ENCODE results near the gene SUV39H2.
"Not testable (repeated sequence)": the region's sequence is repeated elsewhere in the genome, so short reads cannot be mapped to it uniquely, and the experiment has no call there.

Gene SUV39H2

DNA sequence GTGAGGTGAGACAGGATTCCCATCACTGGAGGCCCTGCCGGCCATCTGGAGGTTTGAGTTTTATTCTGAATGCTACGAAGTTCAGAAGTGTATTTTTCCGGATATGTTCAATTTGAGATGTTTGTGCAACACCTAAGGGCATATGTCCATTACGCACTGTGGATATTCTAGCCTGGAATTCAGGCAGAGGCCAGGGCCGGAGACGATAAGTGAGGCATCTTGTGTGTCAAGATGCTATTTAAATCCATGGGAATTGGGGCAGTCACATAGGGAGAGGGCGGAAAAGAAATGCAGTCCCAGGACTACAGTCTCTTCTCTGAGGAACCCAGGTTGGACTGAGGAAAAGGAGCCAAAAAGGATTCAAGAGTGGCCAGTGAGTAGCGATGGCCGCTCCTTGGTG, 1.9 kb upstream of the SUV39H2 start:
- no peak for DNase-seq

DNA sequence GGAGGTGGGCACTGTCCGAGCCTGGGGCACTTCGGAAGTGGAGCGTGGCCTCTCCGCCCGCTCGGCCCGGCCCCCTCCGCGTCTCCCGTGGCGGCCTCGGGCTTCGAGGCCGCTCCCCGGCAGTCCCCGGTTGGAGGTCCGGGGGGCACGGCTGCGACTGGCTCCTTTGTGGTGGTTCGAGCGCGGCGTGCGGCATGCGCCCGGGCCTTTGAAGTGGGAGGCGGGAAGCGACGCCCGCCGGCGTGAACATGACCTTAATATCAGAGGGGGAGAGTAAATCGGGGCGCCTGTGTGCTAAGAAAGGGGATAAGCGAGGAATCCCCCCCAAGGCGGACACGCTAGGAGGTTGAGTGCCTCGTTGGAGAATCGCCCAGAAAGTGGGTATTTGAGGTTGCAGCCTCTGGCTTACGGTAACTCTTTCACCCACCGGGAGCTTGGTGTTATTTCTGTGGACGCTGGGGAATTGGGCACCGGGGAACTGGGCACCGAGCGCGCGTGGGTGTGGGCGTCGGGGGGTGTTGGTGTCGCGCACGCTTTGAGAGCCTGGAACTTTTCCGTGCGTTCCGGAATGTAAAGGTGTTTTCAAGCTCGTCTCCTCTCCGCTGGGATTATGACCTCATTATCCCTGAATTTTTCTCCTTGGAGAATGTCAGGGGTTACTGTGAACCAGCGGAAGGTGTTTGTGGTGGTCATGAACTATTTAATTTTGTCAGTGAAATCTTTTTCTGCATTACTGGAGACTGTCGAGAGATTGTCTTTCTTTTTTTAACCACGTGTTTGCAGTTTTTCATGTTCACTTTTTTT, 660 bp downstream of the SUV39H2 start:
- no peak for DNase-seq

DNA sequence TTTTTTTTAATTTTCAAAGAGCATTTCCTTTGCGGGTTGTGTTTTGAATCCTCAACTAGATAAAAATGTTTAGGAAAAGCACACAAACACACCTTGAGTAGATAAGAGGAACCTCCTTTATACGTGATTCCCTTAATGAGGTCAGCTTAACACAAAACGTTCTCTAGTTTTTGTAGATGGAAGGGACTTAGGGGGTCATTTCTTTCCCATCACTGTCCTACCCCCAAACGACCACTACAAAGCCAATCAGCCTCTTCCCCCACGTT, 1.2 kb downstream of the SUV39H2 start:
- no peak for DNase-seq

DNA sequence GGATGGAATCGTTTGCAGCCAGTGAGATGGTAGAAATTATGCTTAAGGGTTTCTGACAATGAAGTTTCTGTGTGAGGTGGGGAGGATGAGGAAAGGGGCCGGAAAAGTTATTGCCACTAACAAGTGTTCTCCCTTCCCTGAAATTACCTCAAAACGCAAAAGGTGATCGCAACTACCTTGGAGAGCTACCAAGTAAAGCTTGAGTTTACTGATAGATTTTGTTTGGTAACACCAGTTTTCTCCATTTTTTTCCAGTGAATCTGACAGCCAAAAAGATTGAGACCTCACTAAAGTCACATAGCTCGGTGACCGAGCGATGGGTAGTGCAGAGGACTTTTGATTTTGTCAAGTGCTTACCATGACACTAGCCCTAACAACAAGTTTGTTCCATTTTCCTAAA, 1.6 kb downstream of the SUV39H2 start:
- no peak for DNase-seq

DNA sequence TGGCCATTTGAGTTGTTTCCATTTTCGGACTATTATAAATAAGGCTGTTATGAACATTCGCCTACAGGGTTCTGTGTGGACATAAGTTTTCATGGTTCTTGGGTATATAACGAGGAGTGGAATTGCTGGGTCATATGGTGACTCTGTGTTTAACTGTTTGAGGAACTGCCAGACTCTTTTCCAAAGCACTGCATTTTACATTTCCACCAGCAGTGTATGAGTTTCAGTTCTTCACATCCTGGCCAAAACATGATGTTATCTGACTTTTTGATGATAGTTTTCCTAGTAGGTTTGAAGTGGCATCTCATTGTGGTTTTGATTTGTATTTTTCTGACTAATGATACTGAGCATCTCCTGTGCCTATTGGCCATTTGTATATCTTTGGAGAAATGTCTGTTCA, 5.4 kb downstream of the SUV39H2 start:
- no peak for DNase-seq

DNA sequence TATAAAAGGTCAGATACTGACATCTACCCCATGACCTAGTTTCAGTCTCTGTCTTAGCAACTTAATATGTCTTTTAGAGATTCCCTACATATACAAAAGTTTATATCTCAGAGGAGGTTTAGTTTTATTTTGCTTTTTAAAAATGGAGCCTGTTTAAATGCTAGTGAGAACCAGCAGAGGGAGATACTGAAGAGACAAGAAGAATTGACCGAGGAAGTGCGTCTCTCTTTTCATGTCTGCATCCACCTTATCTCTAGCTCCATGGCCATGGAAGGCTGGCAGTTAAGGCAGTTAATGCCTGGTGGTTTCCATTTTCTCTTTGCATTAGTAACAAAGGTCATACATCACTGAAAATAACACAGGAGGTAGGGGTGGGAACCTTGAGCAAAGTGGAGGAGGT, 10.7 kb downstream of the SUV39H2 start:
- DNase-seq = no peak

DNA sequence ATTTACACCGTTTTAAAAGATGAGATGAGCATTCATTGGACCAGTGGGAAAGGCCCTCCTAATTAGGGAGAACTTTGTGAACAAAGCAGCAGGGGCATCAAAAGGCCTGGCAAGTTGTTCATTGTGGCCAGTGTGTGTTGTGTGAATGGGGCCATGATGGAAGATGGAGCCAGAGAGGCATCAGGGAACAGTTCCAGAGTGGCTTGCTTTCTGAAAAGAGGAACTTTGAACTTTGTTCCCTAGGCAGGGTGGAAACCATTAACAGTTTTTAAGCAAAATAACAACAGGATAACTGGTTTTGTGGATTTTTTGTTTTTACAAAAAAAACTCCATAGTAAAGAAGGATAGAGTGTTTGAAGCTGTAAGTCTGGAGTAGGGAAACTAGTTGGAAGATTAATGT, 12.5 kb downstream of the SUV39H2 start:
- no peak for DNase-seq

DNA sequence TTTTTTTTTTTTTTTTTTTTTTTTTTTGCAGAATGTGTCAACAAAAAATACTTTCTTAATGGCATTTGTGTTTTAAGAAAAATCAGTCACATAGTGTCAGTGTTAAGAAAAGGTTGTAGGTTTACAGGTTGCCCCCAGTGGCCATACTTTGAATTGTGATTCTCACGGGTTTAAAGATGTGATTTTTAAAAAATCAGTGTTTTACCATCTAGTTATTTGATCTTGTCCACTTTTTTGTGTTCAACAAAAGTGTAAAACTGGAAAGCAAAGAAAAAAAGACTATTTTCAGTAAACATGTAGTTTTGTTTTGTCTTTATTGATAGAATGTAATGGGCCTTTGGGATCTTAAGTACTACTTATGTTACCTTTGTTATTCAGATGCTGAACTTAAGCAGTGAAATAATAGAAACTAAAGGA, 25.7 kb downstream of the SUV39H2 start:
- DNase-seq = no peak

DNA sequence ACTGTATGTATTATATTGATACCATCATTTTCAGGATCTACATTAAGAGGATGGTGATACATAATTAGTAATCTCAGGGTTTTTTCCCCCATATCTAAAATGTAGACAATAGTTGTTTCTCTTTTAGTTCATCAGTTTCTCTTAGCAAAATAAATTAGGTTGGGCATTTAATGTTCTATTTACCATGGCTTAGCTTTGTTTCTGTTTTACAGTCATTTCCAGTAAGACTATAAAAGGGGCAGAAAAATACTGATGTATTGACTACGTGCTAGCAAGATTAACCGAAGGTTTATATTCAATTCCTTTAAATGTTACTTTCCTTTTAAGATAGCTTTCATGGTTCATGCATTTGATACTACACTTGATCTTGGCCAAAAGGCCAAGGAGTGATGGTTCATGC, 26.2 kb downstream of the SUV39H2 start:
- DNase-seq = no peak

DNA sequence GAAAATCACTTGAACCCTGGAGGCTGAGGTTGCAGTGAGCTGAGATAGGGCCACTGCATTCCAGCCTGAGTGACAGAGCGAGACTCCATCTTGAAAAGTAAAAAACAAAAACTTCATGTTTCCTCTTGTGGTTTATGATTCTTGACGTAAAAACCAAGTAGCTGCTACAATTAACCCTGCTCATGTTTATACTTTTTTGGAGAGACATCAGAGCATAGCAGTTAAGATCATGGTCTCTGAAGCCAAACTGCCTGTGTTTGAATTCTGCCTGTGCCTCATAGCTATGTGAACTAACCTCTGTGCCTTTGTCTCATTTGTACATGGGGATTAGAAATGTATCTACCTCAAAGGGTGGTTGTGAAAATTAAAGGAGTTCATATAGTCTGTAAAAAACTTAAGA, 27.2 kb downstream of the SUV39H2 start:
- no peak for DNase-seq

DNA sequence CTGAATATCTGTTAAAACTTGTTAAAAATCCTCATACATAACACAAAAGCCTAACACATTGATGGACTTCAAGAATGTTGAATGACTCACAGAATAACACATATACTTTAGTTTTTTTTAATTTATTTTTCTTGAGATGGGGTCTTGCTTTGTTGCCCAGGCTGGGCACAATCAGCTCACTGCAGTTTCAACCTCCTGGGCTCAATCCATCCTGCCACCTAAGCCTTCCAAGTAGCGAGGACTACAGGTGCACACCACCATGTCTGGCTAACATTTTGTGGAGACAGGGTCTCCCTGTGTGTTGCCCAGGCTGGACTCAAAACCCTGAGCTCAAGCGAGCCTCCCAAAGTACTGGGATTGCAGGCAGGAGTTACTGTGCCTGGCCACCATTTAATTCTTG, 28.1 kb downstream of the SUV39H2 start:
- DNase-seq = no peak

DNA sequence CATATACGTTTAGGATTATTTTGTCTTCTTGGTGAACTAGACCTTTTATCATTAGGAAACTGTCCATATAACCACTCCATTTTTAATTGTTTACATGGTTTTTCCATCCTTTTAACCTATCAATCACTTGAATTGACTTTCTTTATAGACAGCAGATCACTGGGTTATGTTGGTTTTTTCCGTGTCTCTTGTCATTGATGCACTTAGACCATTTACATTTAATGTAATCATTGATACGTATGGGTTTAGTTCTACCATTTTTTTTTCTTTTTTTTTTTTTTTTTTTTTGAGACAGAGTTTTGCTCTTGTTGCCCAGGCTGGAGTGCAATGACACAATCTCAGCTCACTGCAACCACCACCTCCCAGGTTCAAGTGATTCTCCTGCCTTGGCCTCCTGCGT, 28.9 kb downstream of the SUV39H2 start:
- DNase-seq = not testable (repeated sequence)

DNA sequence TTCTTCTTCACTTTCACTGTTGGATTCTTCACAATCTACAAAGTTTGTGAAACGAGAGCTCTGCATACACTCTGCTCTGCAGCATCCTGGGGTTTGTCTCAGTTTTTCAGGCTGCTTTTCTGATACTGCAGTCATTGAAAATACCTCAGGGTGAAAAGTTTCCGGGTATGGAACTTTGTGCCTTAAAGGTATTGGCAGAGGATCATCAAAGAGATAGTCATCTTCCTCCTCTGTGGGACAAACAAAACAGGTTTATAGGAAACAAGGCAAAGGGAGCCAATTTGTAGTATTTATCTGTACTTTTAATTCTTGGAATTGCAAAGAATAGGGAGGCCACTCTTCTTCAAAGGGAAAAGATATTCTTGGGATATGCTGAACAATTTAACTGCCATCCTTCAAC, 30.4 kb downstream of the SUV39H2 start:
- no peak for DNase-seq

DNA sequence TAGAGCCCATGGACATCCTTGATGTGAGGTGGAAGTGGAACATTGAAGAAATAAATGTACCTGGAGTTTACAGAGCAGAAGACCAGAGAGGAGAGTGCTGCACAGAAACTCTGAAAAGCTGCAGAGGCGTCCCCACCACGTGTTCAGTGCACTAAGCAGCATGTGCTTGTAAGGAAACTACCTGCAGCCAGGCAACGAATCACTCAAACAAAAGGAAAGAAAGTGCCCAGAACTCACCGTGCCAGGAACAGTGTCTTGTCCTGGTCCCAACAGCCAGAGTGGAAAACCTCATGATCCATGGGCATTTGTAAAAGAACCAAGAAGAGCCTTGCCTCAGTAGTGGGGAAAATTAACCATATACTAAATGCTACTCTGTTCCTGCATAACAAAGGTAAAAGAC, 32.3 kb downstream of the SUV39H2 start:
- no peak for DNase-seq

DNA sequence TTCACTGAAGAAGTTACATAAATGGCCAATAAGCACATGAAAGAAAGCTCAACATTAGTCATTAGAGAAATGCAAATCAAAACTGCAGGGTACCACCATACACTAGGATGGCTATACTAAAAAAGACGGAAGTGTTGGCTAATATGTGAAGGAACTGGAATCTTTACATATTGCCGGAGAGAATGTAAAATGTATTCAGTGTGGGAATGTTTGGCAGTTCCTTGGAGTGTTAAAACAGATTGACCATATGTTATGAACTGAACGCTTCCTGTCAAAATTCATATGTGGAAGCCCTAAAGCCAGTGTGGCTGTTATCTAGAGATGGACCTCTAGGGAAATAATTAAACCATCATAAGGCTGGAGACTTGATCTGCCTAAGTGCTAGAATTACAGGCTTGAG, 33.1 kb downstream of the SUV39H2 start:
- no peak for DNase-seq

DNA sequence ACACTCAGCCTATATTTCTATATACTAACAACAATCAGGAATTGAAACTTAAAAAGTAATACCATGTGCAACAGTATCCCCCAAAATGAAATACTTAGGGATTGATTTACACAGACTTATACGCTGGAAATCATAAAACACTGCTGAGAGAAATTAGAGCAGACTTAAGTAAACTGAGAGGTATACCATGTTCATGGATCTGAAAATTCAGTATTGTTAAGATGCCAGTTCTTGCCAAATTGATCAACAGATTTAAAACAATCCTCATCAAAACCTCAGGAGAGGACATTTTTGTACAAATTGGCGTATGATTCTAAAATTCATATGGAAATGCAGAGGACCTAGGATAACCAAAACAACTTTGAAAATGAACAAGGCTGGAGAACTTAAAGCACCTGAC, 37.9 kb downstream of the SUV39H2 start:
- no peak for DNase-seq

DNA sequence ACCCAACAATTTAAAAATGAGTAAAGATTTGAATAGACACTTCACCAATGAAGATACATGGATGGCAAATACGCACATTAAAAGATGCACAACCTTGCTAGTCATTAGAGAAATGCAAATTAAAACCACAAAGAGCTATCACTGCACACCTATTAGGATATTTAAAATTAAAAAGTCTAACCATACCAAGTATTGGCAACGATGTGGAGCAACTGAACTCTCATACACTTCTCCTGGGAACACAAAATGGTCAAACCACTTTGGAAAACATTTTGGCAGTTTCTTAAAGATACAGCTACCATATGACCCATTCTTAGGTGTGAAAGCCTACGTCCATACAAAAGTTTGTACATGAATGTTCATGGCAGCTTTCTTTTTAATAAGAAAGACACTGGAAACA, 39.2 kb downstream of the SUV39H2 start:
- no peak for DNase-seq

DNA sequence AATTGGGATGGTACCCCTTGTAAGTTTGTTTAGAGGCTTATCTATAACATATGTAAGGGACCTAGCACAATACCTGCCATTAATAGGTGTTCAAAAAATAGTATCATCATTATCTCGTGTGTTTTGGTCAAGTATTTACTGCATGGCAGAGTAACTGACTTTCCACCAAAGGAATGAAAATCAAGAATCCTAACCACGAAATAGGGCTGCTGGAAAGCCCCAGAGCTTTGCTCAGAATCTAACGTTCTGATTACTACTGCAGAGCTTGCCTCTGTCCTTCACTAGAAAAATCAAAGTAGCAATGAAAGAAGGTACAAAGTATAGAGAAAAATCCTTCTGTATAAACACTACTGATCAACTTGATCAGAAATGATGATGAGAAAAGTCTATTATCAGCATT, 40.3 kb downstream of the SUV39H2 start:
- no peak for DNase-seq

DNA sequence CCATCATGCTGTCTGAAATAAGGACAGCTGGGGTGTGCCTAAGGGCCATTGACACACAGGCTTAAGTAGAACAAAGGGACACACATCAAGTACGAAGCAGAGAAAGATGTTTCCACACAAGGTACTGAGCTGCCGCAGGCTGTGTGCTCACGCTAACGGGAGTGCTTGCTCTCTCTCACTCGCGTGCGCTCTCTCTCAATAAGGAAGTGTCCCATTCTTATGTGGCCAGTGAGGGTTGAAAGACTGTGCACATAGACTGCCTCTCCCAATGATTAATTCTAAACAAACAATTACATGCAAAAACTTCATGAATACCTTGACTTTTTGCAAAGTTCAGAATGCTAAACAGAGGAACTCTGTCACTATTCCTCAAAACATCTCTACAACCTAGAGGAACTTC, 45.3 kb downstream of the SUV39H2 start:
- no peak for DNase-seq

DNA sequence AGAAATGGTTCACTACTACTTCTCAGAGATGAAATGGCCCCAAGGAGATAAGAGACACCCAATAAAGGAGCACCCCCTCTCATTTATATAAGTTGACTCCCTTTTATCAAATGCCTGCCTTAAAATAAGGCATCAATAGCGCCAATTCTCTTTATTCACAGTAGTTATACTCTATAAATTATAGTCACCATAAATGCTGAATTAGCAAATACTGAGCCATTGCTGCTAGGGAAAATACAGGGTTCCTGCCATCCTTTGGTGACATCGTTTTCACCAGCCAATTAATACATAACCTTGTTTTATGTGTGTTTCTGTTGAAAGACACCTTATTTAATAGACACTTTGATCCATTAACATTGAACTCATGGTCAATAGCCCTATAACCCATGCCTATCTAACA, 46.6 kb downstream of the SUV39H2 start:
- DNase-seq = no peak

DNA sequence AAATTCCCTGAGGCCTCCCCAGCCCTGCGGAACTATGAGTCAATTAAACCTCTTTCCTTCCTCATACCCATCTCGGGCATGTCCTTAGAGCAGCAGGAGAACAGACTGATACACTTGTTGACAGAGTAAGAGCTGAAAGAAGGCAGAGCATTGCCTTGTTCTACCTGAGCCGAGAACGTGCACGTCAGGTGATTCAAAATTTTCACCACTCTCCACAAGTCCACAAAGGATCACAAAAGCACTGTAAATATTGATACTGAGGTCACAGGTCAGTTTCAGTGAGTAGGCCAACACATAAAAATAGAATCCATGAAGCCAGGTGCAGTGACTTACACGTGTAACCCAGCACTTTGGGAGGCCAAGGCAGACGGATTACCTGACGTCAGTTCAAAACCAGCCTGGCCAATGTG, 47.4 kb downstream of the SUV39H2 start:
- no peak for DNase-seq

DNA sequence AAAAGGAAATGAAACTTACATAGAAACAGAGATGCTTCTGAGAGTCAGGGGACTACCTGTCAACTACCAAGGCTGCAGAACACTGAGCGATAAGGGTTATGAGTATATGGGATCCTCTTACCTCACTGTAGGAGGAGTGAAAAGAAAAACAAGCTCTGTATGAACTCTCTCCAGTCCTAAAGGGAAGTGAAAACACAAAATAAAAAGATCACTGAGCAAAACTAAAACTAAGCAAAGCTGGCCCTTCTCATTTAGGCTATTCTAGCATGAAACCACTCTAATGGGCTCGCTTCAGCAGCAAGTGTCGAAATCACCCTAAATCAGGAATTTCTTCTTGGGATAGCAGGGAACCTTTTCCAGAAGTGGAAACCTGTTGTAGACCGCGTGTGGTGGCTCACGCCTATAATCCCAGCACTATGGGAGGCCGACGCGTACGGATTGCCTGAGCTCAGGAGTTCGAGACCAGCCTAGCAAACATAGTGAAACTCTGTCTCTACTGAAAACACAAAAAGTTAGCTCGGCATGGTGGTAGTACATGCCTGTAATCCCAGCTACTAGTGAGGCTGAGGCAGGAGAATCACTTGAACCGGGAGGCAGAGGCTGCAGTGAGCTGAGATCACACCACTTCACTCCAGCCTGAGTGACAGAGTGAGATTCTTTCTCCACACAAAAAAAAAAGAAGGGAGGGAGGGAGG, 48.2 kb downstream of the SUV39H2 start:
- DNase-seq = no peak

DNA sequence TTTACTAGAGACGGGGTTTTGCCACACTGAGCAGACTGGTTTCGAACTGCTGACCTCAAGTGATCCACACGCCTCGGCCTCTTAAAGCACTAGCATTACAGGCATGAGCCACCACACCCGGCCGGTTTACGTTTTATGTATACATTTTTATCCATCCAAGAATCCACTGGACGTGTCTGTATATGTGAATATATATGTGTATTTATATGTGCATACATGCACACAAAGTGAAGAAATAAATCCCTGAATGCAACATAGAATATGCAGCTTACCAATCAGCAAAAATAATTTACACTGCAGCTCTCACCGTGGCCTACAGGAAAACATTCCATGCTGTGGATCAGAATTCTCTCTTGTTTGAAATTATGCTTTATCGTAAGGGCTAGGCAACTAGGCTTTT, 51.9 kb downstream of the SUV39H2 start:
- no peak for DNase-seq

DNA sequence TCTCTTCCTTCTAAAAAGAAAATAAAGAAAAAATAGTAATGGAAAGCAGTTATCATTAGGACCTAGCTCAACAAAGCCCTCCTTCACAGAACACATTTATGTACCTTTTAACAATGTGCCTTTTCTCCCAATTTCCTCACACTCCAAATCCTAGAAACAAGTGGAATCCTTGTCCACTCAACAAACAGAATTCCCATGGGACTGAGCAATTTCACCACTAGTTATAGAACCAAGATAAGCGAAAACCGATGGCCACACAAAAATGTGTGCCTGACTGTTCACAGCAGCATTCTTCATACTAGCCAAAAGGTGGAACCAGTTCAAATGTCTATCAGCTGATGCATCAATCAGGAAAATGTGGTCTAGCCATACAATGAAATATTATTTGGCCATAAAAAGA, 57.9 kb downstream of the SUV39H2 start:
- no peak for DNase-seq

DNA sequence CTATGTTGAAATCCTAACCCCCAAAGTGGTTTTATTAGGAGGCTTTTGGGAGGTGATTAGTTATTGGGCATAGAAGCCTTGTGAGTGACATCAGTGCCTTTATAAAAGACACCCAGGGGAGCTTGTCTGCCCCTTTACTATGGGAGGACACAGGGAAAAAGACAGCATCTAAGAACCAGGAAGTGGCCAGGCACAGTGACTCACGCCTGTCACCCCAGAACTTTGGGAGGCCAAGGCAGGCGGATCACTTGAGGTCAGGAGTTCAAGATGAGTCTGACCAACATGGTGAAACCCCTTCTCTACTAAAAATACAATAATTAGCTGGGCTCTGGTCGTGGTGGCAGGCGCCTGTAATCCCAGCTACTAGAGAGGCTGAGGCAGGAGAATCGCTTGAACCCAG, 60.3 kb downstream of the SUV39H2 start:
- DNase-seq = not testable (repeated sequence)

Data from NCI-H446 treated with DMSO at 0.1 percent for 48 hours (cell line).